Epithelial cell of prostate (primary cell): ENCODE measurements around the gene DCBLD2.

Experiments used
- DNase-seq: peaks from one replicate; pipeline ENCODE4 v3.0.0-alpha.2; 2011; ENCODE audit warnings: low read depth, low spot score
- H3K27ac ChIP-seq: fragments of 450-650 bp; 2 replicates; pipeline ENCODE4 v1.5.1; 2017; ENCODE audit warnings: mild to moderate bottlenecking

The DCBLD2 gene

DNA sequence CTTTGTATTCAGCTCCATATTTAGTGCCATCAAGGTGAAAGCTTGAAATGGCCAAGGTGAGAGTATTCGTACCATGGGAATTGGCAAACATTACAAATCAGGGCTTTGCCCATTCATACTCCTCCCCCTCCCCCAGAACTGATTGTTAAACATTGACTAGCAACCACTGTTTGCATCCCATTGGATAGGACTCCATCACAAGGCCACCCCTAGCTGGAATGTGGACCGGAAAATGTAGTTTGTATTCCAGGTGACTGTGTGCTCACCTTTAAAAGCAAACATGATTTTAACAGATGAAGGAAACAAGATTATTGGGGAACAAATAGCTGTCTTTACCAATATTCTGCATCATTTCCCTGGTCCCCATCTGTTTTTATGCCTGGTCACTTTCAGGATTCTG, 124.2 kb downstream of the DCBLD2 start:
- DNase-seq = no peak
- peak overlapping the region; percentile 84 for H3K27ac ChIP-seq

DNA sequence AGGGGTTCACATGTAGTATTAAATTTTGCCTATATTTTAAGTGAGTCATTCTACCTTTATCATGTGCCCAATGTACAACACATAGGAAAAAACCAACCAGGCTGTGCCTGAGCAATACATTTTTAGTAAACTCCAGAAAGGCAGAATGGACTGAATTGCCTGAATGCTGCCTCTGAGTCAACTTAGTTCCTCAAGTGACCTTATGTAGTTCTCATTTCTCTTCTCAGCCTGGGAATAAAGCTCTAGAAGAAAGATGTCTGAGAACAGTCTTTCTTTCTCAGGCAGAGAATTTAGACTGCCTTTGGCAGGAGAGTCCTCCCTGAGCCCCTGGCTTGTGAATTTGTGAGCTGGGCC, 125.4 kb downstream of the DCBLD2 start:
- H3K27ac ChIP-seq = no peak overlapping the region
- DNase-seq = no peak

DNA sequence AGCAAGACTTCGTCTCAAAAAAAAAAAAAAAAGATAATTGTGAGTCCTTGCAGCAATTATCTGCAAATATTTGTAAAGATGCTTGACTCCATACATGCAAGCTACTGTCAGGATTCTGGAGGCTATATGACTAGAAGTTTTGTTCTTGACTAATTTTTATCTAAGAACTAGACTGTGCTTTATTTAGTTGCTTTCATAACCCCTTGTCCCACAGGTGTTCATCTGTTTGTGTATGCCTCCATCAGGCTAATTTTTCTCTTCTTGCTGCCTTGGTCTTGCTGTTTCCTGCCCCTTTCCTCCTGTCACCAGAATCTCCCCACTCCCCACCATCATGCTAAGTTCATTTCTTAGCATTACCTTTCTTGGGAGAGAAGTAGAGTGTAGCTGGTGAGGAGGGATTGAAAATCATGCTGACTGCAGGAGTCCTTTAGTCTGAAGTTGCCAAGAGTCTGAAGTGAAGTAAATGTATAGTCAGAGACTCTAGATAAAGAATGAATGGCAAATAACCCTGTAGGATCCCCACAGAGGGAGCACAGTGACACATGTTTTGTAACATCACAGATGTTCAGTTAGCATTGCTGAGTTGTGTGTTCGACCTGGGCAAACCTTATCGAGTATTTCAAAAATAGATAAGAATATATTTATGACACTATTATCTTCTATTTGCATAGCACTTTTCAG, 125.9 kb downstream of the DCBLD2 start:
- H3K27ac ChIP-seq = no peak overlapping the region
- no peak for DNase-seq

DNA sequence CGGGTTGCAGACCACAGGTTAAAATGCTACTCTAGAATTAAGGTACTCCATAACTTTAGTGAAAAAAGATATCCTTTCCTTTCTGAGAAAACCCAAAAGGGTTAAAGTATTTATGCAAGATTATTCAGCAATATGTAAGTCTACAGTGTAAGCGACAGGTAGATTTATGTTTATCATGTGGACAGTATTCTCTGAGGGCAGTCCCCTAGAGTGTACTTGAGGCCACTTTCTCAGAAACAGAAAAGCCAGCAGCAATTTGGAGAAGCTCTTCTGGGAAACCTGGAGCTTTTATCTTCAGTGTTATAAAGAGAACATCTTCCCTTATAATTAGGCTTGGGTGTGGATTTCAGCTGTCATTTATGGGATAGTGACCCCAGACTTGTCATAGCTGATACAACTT, 129.5 kb downstream of the DCBLD2 start:
- H3K27ac ChIP-seq = no peak overlapping the region
- no peak for DNase-seq

DNA sequence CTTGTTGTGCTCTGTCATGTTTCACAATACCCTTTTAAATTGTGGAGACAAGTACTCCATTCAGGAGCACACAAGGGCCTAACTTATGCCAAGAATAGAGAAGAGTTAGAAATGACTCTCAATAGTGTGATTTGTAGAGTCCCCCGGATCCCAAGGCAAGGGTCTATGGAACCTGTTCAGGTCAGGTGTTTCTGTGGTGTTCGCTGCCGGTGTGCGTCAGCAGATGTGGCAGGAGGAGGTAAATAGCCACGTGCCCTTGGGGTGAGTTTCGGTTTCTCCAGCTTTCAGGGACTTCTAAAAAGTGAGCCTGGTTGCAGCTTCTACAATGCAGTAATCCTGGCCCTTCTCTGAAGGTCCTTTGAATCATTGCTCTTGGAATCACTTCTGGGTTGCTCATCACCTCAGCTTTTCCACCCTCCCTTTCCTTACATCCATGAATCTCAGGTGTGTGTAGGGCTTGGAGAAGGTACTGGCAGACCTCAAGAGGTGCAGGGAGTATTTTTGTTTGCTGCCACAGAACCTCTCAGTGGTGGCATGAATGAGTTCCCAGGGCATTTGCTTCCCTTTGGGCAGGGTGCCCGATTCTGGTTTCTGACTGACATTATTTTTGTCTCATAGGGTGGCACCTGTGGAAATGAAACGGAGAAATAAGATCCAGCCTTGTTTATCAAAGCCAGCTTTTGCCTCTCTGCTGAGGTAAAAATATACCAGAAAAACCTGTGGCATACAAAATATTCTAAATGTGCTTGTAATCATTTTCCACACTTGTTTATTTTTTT, 131.0 kb downstream of the DCBLD2 start:
- peak overlapping the region; percentile 56 for H3K27ac ChIP-seq
- DNase-seq = no peak

DNA sequence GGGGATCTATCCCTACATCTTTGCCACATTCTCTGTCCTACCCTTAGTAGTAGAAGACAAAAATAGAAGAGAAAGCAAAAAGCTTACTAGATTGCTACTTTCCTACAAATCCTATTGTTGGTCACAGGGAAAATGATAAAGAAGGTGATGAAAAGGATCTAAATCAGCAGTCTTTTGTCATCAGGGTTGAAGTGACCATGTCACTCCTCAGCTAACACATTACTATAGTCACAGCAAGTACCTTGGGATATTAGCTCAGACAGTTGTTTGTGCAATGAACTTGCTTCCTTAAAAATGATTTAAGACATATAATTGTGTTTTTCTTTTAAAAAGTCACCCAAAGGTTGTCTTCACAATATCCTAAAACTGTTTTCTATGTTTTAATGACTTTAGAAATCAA, 132.0 kb downstream of the DCBLD2 start:
- H3K27ac ChIP-seq = peak overlapping the region; percentile 56
- no peak for DNase-seq

DNA sequence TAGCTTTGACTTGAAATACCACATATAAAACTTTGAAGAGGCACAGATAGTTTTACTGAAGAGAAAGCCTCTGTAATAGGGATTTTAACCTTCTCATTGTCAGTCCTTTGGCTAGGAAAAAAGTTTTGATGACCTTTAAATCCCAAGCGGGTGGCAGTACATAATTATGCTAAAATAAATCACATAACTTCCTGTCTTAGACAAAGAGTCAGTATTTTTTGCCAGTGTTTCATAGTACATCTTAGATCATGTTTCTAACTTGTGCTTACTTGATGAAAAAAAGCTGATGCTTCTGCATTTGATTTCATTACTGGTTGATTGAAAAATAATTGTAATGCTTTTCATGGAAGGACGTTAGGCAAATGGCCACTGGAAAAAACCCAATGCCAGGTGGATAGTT, 132.5 kb downstream of the DCBLD2 start:
- no peak for DNase-seq
- no peak overlapping the region for H3K27ac ChIP-seq

DNA sequence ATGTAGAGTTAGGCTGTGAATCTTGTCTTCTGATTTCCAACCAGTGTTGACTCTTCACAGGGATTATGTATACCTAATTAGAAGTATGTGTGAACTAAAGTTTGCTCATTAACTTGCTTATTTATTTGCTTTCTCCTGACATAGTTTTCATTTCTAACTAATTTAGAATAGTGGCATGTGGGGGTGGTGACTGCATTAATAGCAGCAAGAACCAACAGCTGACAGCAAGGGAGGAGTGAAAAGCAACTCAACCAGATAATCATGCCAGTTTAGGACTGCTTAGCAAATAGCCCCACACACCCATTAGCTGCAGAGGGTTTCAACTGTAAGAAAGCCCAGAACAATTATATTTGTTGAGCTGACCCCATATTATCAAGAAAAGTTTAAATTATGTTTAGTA, 134.6 kb downstream of the DCBLD2 start:
- H3K27ac ChIP-seq = no peak overlapping the region
- DNase-seq = no peak

DNA sequence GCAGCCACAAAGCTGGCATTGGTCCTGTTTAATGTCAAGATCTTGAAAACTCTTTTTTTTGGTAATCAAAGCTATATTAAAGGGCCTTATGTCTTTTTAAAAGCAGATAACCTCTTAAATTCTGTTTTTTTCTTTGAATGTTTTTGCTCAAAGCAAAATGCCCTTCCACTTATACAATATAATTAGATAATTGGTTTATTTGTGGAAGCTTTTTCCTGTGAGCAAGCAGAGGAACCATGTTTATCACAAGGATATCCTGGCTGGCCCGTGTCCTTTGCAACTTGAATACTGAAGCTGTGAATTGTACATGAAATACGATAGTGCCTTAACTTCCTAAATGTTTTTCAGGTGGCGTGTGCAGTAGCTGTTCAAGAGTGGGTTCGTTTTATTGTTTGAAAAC, 135.8 kb downstream of the DCBLD2 start:
- DNase-seq = no peak
- no peak overlapping the region for H3K27ac ChIP-seq

DNA sequence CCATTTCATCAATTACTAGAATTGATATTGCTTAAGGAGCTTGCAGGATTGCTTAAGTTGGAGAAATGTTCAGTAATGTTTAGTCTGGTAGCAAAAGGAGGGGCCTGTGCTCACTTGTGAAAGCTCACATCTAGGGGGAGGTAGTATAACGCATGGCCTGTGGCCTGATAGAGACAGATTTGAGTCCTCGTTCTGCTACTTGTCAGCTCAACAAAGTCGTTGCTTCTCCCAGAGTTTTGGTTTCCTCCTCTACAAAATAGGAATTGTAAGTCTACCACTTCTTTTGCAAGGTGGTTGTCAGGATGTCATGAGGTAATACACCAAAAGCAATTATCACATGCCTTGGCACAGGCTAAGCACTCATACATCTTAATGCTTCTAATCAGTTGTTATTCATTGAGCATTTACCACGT, 137.0 kb downstream of the DCBLD2 start:
- DNase-seq = no peak
- H3K27ac ChIP-seq = no peak overlapping the region

DNA sequence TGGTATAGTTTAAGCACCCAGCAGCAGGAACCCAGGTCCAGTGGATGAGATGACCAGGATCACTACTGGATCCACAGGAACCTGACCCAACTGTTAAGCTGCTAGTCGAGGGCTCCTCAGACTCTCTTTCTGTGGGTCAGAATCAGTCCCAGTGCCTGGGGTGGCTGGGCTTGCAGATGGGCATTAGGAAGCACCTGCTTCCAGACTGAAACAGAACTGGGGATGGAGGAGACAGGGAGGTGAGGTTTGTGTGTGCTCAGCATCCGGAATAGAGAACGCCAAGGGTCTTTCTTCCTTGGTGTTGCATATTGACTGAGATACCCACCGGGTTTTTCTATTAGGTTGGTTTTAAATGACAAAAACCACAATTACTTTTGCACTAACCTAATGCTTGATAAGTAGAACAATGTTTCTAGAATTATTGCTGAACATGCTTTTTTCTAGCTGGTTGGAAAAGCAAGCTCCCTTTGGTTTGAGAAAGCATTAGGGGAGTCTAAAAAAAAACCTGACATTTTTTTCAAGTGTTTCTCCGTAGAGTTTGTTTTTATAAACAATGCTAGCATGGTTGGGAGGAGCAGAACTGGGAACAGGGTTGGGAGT, 137.6 kb downstream of the DCBLD2 start:
- no peak overlapping the region for H3K27ac ChIP-seq
- DNase-seq = no peak

DNA sequence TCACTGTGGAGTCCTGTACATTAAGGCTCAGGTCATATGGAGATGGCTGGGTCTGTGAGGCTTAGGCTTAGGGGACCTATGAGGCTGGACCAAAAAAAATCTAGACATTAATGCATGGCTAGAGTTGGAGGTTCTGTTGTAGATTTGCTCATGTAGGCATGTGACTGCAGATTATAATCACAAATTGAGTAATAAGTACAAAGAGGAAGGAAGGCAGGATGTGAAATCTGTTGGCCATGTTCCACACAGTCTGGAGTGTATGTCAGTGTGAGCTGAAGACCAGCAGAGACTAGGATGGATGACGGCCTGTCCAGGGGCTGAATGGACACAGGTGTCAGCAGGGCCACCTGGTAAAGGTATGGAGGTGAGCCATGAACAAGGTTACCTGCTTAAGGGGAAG, 138.4 kb downstream of the DCBLD2 start, which contains the start of gene ST3GAL6:
Gene ST3GAL6, plus strand, starts transcription at position 265 of the 400 bp plus-strand sequence. CDS start 5,101 bp downstream, outside the sequence.
- no peak for DNase-seq
- no peak within 1 kb of the TSS for H3K27ac ChIP-seq

DNA sequence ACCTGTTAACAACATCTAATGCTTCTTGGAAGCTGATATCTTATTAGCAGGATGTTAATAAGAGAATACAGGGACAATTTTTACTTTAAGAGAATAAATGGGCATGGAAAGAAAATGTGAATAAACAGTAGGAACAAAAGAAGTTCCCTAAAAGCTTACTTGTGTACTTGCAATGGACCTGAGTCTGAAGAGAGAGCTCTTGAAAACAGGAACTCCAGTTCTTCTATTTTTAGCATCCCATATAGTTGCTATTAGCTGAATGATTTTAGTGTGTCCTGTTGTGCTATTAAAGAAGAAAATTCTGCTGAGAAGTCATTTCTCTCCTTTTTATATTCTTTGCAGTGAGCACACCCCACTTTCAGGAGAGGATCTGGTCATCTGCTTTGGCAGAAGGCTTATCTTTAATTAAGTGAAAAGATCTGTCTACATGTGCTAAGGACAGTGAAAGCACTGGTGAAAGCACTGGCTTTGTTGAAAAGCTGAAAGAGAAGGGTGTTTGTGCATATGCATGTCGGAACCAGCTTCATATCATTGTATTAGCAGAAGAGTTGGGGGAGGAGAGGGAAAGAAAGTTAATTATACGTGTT, 139.8 kb downstream of the DCBLD2 start:
- no peak overlapping the region for H3K27ac ChIP-seq
- no peak for DNase-seq

DNA sequence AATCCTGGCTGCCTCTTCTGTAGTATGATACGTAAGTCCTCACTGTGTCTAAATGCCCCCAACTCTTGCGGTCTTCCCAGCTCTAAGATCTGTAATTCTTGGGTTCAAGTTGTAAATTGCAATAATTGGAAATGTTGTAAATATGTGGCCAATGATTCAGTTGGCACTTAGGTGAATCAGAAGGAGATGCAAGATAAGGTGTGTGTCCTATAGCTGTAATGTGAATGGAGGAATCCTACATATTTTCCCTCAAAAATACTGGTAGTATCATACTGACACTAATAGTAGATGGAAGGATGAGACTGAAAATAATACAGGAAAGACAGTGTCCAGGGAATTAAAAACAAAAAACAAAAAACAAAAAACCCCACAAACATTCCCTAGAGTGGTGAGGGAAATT, 141.9 kb downstream of the DCBLD2 start:
- H3K27ac ChIP-seq = no peak overlapping the region
- DNase-seq = no peak

DNA sequence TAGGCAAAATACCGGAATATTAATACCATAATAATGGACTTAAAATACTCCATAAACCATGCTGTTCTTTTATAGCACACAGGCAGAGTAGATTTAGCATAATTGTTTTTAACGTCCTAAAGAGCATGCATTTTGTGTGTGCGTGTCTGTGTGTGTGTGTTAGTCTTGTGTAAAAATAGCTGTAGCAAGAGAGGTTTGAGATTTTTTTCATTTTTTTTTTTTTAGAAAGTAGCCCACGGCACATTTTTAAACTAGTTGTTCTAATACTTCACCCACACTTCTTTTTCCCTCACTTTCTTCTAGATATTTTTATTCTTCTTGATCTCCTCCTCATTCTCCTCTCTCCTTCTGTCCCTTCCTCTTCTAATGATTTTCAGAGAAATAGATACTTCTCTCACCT, 145.9 kb downstream of the DCBLD2 start:
- DNase-seq = no peak
- no peak overlapping the region for H3K27ac ChIP-seq

DNA sequence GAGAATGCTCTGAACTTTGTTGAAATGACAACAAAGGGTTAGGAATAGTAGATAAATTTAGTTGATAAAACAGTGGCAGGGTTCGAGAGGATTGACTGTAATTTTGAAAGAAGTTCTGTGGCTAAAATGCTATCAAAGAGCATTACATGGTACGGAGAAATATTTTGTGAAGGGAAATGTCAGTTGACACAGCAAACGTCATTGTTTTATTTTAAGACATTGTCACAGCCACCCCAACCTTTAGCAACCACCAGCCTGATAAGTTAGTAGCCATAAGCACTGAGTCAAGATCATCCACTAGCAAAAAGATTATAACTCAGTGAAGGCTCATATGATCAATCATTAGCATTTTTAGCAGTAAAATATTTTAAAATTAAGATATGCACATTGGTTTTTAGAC, 147.0 kb downstream of the DCBLD2 start:
- DNase-seq = no peak
- no peak overlapping the region for H3K27ac ChIP-seq

DNA sequence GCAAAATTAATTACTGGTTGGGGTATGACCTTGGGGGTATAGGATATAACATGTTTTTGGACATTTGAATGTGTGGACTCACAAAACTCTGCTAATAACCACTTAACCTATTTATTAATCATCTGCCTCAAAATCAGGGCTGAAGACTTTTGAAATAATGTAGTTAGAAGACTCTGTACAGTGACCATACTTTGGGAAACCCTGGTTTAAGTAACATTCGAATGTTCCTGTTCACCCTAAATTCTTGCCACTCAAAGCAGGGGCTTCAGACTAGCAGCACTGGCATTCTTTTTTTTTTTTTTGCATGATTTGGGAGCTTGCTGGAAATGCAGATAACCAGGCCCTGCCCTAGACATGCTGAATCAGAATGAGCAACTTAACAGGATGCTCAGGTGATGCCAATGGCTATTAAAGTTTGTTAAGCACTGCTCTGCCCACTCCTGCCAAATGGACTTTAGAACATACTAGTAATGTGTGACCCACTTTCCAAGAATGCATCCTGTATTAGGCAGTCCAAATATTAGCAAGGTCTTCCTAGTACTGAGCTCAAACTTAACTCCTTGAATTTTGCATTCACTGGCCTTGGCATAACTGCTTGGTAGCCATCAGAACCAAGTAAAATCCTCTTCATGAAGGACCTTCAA, 151.1 kb downstream of the DCBLD2 start:
- no peak for DNase-seq
- no peak overlapping the region for H3K27ac ChIP-seq

DNA sequence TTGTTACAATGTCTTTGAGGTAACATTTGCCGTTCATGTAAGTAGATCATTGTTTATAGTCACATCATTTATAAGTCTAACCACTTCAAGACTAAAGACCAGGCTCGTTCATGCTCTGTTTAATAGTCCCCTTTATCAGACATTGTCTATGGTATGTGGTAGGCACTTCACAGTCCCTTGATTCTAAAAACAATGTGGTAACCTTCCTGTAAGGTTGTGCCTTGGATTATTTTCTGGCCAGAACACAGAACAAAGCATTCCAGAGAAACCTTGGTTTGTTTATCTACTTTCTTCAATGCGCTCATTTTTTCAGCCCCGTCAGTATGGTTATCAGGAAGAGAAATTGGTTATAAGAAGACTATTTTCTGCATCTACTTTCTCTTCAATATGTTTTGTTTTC, 154.6 kb downstream of the DCBLD2 start:
- no peak for DNase-seq

DNA sequence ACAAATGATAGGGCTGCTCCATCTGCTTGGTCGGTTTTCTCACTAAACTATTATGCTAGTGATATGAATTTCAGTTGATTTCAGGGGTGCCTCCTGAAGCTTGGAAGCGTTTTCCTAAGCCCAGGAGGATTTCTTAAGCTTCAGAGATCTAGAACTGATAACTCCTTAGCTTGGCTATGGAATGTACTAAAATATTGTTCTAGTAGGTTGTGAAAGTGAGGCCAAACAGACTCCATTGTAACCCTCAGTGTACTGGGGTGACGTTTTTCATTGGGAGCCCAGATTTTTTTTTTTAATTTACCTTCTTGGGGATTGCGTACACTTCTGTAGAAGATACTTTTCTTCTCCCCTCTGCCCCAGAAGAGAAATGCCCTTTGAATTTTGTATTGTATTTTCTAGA, 155.4 kb downstream of the DCBLD2 start:
- DNase-seq = no peak
- no peak overlapping the region for H3K27ac ChIP-seq

More for the DNA sequence above, 154.6 kb downstream of the DCBLD2 start:
- H3K27ac ChIP-seq = no peak overlapping the region
